Activated T-helper 9 cell treated with anti-CD3 and anti-CD28 coated beads, Interleukin-2, amount 50 U/mL, for 16 hours (primary cell): ENCODE data around the gene PADI3.

Experiments
- DNase-seq: peaks from one replicate; pipeline ENCODE4 v3.0.0-alpha.2; 2020; ENCODE audit warnings: low read depth

Gene PADI3

GRCh38 chr1:17272646-17273045 is 23.7 kb downstream of the PADI3 start:
- no peak for DNase-seq

- DNase-seq = no peak
Measured at GRCh38 chr1:17273096-17273495, 24.2 kb downstream of the PADI3 start.

GRCh38 chr1:17274186-17275170 is 25.6 kb downstream of the PADI3 start:
- no peak for DNase-seq

- no peak for DNase-seq
Measured at GRCh38 chr1:17276568-17276967, 27.7 kb downstream of the PADI3 start.

- no peak for DNase-seq
Measured at GRCh38 chr1:17277511-17278159, 28.7 kb downstream of the PADI3 start.

- no peak for DNase-seq
Measured at GRCh38 chr1:17278996-17279830, 30.3 kb downstream of the PADI3 start.

- DNase-seq = no peak
Measured at GRCh38 chr1:17280436-17280835, 31.5 kb downstream of the PADI3 start.

- no peak for DNase-seq
Measured at GRCh38 chr1:17280894-17281293, 32.0 kb downstream of the PADI3 start.

GRCh38 chr1:17281775-17282181 is 32.9 kb downstream of the PADI3 start:
- DNase-seq = no peak

GRCh38 chr1:17282836-17283235 is 33.9 kb downstream of the PADI3 start:
- no peak for DNase-seq

- no peak for DNase-seq
Measured at GRCh38 chr1:17286646-17287045, 37.7 kb downstream of the PADI3 start.

- DNase-seq = no peak
Measured at GRCh38 chr1:17287130-17287776, 38.4 kb downstream of the PADI3 start.

GRCh38 chr1:17289721-17290120 is 40.8 kb downstream of the PADI3 start:
- no peak for DNase-seq

- DNase-seq = no peak
Measured at GRCh38 chr1:17290553-17290952, 41.7 kb downstream of the PADI3 start.

GRCh38 chr1:17292299-17293160 is 43.6 kb downstream of the PADI3 start:
- DNase-seq = no peak

GRCh38 chr1:17293681-17294425 is 45.0 kb downstream of the PADI3 start:
- DNase-seq = no peak

- no peak for DNase-seq
Measured at GRCh38 chr1:17295292-17295691, 46.4 kb downstream of the PADI3 start.

- no peak for DNase-seq
Measured at GRCh38 chr1:17296086-17296485, 47.2 kb downstream of the PADI3 start.

GRCh38 chr1:17297991-17298390 is 49.1 kb downstream of the PADI3 start:
- DNase-seq = no peak

GRCh38 chr1:17301767-17302166 is 52.9 kb downstream of the PADI3 start:
- no peak for DNase-seq
